Esophagus squamous epithelium (tissue), 5 donors: ENCODE measurements around the gene SMTNL2. TPM values are rescaled to one million over a fixed set of nuclear protein-coding genes. Genes with fewer than 3 reads are reported as not detected.

Experiments
- DNase-seq: peaks from one replicate; lab custom pipeline; 2025; lab: John Stamatoyannopoulos, UW
- H3K27ac ChIP-seq, 4 donors: fragments of 200-600 bp; sonication (generic); one replicate each; pipeline ENCODE4 v1.5.1; 2016 to 2019; ENCODE audit warnings: mild to moderate bottlenecking in 1 of 4
- H3K27me3 ChIP-seq, 4 donors: fragments of 200-600 bp; sonication (generic); 1 replicate in 3 of 4; 2 replicates in 1 of 4; pipeline versions ENCODE4 v1.5.1 to v1.6.0; 2017 to 2021; ENCODE audit warnings: antibody characterized with exemption in 1 of 4
- H3K36me3 ChIP-seq, 3 donors: fragments of 200-600 bp; sonication (generic); one replicate each; pipeline ENCODE4 v1.5.1; 2016 to 2019
- H3K4me1 ChIP-seq, 3 donors: fragments of 200-600 bp; sonication (generic); one replicate each; pipeline ENCODE4 v1.5.1; 2017 to 2019
- H3K4me3 ChIP-seq, 4 donors: fragments of 200-600 bp; sonication (generic); 1 replicate in 3 of 4; 2 replicates in 1 of 4; pipeline ENCODE4 v1.5.1; 2016 to 2019; ENCODE audit warnings: mild to moderate bottlenecking in 2 of 4, moderate library complexity in 1 of 4
- H3K9me3 ChIP-seq, 3 donors: fragments of 200-600 bp; sonication (generic); one replicate each; pipeline ENCODE4 v1.5.1; 2016 to 2019
- CTCF ChIP-seq, 6 experiments: fragments of 450-650 bp in 4 of 6; fragments of 200-600 bp in 2 of 6; sonication (generic) in 2 of 6; IDR thresholded peaks; one replicate each; pipeline ENCODE4 v1.5.1; 2016 to 2019; ENCODE audit warnings: antibody characterized with exemption in 6 of 6, mild to moderate bottlenecking in 4 of 6, moderate library complexity in 4 of 6
- POLR2A ChIP-seq, 4 donors: fragments of 450-650 bp; IDR thresholded peaks; one replicate each; pipeline ENCODE4 v1.6.1; 2017; ENCODE audit warnings: antibody characterized with exemption in 4 of 4, mild to moderate bottlenecking in 4 of 4, moderate library complexity in 3 of 4
- WGBS, 2 donors: methylation state at CpG; one replicate each; pipeline ENCODE4 v1.1.5; 2018; 5-methylcytosine and 5-hydroxymethylcytosine counted together
- intact Hi-C: fragments of 100-400 bp; cut with DNase I; formaldehyde crosslinking; loops from one replicate; pipeline ENCODE4 v1.15.0; 2022
- total RNA-seq, 4 donors: library from RNA; depleted of rRNA; stranded (reverse); fragments of >200 nt; gene quantifications; one replicate each; pipeline ENCODE4 v1.1.0, GENCODE V29; 2016
- donor health status: DM: yes; HTN: yes; CAD: no.

Gene SMTNL2
- total RNA-seq, 4 donors from 2014 or later, result 0.41 to 0.76 (median 0.69) TPM

- WGBS, 2 donors, result 86 to 92% methylated on average over 9 to 11 of the region's 18 CpGs
- Histone ChIP-seq H3K4me3 (no peak overlapping the region), H3K27ac (no peak overlapping the region), H3K36me3 (peaks cover 52 to 100% (median 60%) of the 10 kb centered on the region in 3 donors), H3K4me1 (peaks cover 0 to 30% (median 2%) of the 10 kb centered on the region in 3 donors), H3K9me3 (no peaks in the 10 kb centered on the region), H3K27me3 (no peaks in the 10 kb centered on the region)
- DNase-seq, result no peak
- intact Hi-C loops, result no loop called here
- TF ChIP-seq POLR2A (IDR thresholded peaks at IDR 0.05) (no peak), CTCF (IDR thresholded peaks at IDR 0.05) (no peak)
These were observed 39.4 kb upstream of the SMTNL2 start for GRCh38 chr17:4544951-4545216.

GRCh38 chr17:4545217-4545951 lies 38.9 kb upstream of the SMTNL2 start:
- intact Hi-C loops, result no loop called here
- Histone ChIP-seq H3K4me1 (peaks cover 0 to 25% (median 2%) of the 10 kb centered on the region in 3 donors), H3K27me3 (no peaks in the 10 kb centered on the region), H3K27ac (no peak overlapping the region), H3K9me3 (no peaks in the 10 kb centered on the region), H3K36me3 (peaks cover 51 to 100% (median 65%) of the 10 kb centered on the region in 3 donors), H3K4me3 (no peak overlapping the region)
- DNase-seq, result no peak
- no peak for TF ChIP-seq CTCF (IDR thresholded peaks at IDR 0.05)
- TF ChIP-seq POLR2A (IDR thresholded peaks at IDR 0.05), result no peak
- 67 to 94% methylated on average over 3 to 7 of the region's 32 CpGs for WGBS, 2 donors

GRCh38 chr17:4547118-4547906 lies 37.0 kb upstream of the SMTNL2 start:
- WGBS, 2 donors, result 88% methylated on average over 14 to 15 of the region's 17 CpGs
- Histone ChIP-seq H3K27me3 (no peaks in the 10 kb centered on the region), H3K9me3 (no peaks in the 10 kb centered on the region), H3K27ac (no peak overlapping the region), H3K4me1 (peaks cover 0 to 5% (median 0%) of the 10 kb centered on the region in 3 donors), H3K4me3 (no peak overlapping the region), H3K36me3 (peaks cover 50 to 100% (median 68%) of the 10 kb centered on the region in 3 donors)
- DNase-seq, result no peak
- TF ChIP-seq CTCF (IDR thresholded peaks at IDR 0.05) (no peak), POLR2A (IDR thresholded peaks at IDR 0.05) (no peak)
- intact Hi-C loops, result no loop called here

- H3K4me1 ChIP-seq, result peaks cover 0 to 5% (median 0%) of the 10 kb centered on the region in 3 donors
- no peaks in the 10 kb centered on the region for H3K27me3 ChIP-seq
- peaks cover 49 to 100% (median 70%) of the 10 kb centered on the region in 3 donors for H3K36me3 ChIP-seq
- no peak for DNase-seq
- WGBS, 2 donors, result 80 to 91% methylated on average over 1 to 9 of the region's 18 CpGs
- TF ChIP-seq CTCF (IDR thresholded peaks at IDR 0.05), result no peak
- no peak for TF ChIP-seq POLR2A (IDR thresholded peaks at IDR 0.05)
- H3K9me3 ChIP-seq, result no peaks in the 10 kb centered on the region
- H3K4me3 ChIP-seq, result no peak overlapping the region
- intact Hi-C loops, result no loop called here
- H3K27ac ChIP-seq, result no peak overlapping the region
These were observed 36.3 kb upstream of the SMTNL2 start for GRCh38 chr17:4548061-4548461.
